ENCODE data around the gene CACNA2D4.

Gene CACNA2D4

DNA sequence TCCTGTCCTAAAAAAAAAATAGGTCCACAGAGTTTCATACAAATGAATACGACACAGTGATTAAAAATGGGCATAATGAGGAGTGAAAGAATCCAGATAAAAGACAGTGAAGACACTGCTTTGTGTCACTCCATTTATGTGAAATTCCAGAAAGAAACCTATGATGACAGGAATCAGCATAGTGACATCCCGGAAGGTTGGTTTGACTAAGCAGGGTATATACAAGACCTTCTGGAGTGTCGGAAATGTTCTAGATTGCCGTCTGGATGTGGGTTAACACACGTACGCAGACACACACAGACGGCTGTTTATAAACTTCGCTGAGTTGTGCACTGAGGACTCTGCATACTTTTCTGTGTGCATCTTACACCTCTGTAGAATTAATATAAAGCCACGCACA lies 13.2 kb upstream of the CACNA2D4 start:
- peaks cover 39% of the 10 kb centered on the region for H3K4me1 ChIP-seq (ENCODE audit: control insufficient read depth, insufficient read depth, low read length)
- no peak overlapping the region for H3K4me2 ChIP-seq (ENCODE audit: low read length)
- H3K9ac ChIP-seq (ENCODE audit: low read depth, low read length), result no peak overlapping the region
- H3K36me3 ChIP-seq (ENCODE audit: insufficient read depth, low read length), result no peaks in the 10 kb centered on the region
- H3K27me3 ChIP-seq (ENCODE audit: control insufficient read depth, insufficient read depth, low read length), result peaks cover 28% of the 10 kb centered on the region
- no peak overlapping the region for H3K4me3 ChIP-seq (ENCODE audit: low read length)
- no peaks in the 10 kb centered on the region for H3K9me3 ChIP-seq (replicated peaks; ENCODE audit: low read length)

DNA sequence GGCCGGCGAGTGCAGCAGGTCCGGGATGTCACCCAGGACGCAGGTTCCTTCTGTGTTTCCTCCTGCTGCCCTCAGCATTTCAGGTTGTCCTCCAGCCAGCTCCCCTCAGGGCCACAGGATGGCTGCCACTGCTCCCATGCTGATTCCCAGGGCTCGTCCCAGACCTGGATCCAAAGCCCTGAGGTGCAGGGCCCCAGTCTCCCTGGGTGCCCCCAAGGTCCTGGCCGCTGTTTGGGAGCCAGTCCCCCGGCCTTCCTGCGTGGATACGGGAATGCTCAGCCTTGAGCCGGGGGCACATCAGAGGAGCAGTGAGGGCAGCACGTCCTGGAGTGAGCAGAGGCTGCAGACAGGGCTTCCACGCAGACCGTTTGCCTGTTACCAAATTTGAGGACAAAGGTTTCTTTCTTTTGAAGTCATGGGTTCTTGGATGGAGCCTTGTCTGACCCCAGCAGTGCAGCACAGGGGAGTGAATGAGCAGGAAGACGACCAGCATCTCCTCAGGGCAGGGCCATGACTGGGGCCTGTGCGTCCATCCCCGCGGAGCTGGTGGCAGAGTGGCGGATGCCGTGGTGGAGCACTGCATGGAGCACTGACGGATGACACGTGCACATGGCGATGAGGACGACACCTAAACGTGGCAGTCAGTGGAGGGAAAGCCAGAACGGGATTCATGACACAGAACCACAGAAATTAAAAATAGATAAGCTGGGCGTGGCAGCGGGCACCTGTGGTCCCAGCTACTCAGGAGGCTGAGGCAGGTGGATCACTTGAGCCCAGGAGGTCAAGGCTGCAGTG lies 12.5 kb upstream of the CACNA2D4 start:
- peaks cover 35% of the 10 kb centered on the region for H3K27me3 ChIP-seq (ENCODE audit: control insufficient read depth, insufficient read depth, low read length)
- H3K9me3 ChIP-seq (replicated peaks; ENCODE audit: low read length), result no peaks in the 10 kb centered on the region
- peaks cover 34% of the 10 kb centered on the region for H3K4me1 ChIP-seq (ENCODE audit: control insufficient read depth, insufficient read depth, low read length)
- no peak overlapping the region for H3K4me3 ChIP-seq (ENCODE audit: low read length)
- no peak overlapping the region for H3K4me2 ChIP-seq (ENCODE audit: low read length)
- no peaks in the 10 kb centered on the region for H3K36me3 ChIP-seq (ENCODE audit: insufficient read depth, low read length)
- no peak overlapping the region for H3K9ac ChIP-seq (ENCODE audit: low read depth, low read length)

DNA sequence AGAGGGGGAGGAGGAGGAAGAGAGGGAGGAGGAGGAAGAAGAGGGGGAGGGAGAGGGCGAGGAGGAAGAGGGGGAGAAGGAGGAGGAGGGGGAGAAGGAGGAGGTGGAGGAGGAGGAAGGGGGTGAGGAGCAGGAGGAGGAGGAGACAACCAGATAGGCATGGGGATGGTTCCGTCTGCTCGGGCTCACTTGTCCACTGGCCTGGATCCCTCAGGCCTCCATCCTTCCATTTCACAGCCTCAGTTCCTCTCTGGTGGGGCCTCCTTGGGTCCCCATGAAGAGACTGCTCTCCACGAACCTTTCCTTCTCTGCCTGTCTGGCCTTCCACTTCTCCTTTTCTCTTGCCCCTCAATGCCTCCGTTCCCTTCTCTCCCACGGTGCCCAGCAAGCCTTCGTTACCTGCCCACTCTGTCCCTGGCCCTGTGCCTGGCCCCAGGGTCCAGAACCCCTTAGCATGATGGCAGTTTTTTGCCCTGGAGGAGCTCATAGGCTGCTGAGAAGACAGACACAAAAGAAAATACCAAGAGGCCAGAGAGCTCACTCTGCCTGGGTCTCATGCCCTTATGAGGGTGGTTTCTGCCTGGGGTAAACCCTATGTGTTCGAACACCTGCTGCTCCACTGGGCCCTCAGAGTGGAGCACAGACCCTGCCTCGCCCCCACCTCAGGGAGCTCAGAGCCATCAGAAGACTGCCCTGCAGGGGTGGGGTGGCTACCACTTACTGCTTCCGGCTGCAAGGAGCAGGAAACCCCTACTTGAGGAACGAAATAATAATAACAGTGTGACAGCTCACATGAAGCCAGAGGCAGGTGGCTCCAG lies 11.7 kb upstream of the CACNA2D4 start:
- Histone ChIP-seq H3K9ac (ENCODE audit: low read depth, low read length) (no peak overlapping the region), H3K36me3 (ENCODE audit: insufficient read depth, low read length) (no peaks in the 10 kb centered on the region), H3K4me2 (ENCODE audit: low read length) (no peak overlapping the region), H3K9me3 (replicated peaks; ENCODE audit: low read length) (no peaks in the 10 kb centered on the region), H3K4me1 (ENCODE audit: control insufficient read depth, insufficient read depth, low read length) (peaks cover 29% of the 10 kb centered on the region), H3K4me3 (ENCODE audit: low read length) (no peak overlapping the region), H3K27me3 (ENCODE audit: control insufficient read depth, insufficient read depth, low read length) (peaks cover 42% of the 10 kb centered on the region)

DNA sequence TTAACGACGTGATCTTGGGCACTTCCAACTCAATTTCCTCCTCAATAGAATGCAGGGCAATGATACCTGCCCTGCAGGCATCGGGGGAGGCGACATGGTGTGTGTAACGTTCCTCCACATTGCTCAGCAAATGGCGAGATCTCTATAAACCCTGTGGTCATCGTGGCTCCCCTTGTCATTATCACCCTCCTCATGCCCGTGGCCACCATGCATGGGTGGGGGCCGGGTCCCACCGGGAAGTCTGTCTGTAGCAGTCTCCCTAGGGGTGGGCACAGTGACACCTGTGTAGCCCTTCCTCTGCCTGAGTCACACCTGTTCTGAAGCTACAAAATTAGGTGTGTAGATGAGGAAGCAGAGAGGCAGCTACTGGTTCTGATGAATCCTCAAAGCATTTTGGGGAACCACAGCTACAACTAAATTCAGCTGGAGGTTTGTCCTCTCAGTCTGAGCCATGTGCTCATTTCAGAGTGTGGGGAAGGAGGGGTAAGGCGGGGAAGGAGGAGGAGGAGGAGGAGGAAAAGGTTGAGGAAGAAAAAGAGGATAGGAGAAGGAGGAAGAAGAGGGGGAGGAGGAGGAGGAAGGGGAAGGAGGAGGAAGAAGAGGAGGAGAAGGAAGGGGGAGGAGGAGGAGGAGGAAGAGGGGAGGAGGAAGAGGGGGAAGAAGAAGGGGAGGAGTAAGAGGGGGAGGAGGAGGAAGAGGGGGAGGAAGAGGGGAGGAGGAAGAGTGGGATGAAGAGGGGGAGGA lies 11.0 kb upstream of the CACNA2D4 start:
- H3K36me3 ChIP-seq (ENCODE audit: insufficient read depth, low read length), result no peaks in the 10 kb centered on the region
- H3K4me1 ChIP-seq (ENCODE audit: control insufficient read depth, insufficient read depth, low read length), result peaks cover 29% of the 10 kb centered on the region
- H3K9ac ChIP-seq (ENCODE audit: low read depth, low read length), result no peak overlapping the region
- H3K4me3 ChIP-seq (ENCODE audit: low read length), result no peak overlapping the region
- peaks cover 49% of the 10 kb centered on the region for H3K27me3 ChIP-seq (ENCODE audit: control insufficient read depth, insufficient read depth, low read length)
- no peaks in the 10 kb centered on the region for H3K9me3 ChIP-seq (replicated peaks; ENCODE audit: low read length)
- no peak overlapping the region for H3K4me2 ChIP-seq (ENCODE audit: low read length)

DNA sequence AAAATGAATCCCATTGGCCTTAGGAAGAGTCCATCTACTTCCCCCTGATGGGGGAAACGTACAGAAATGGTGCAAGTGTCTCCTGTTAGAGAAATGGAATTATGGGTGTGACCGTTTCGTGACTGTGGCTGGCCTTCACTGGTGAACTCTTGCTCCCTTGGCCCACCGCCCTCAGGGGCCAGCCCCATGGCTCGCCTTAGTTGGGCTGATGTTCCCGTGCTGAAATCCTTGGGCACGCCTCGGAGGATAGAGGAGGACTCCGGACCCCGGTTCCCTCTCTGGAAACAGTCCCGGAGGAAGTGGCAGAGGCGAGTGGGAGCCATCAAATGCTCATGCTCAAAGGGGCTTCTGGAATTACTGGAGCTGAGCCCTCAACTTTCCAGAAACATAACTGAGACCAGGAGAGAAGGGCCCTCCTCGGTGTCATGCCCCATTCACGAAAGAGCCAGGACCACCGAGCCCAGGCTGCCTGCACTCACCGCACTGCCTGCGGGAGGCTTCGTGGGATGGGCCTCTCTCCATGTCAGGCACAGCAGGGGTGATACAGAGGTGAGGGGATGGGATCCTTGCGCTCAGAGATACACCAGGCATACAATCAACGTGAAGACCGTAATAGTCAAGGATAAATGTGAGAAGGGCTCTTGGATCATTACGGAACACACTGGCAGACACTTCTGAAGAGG lies 10.1 kb upstream of the CACNA2D4 start:
- peaks cover 54% of the 10 kb centered on the region for H3K27me3 ChIP-seq (ENCODE audit: control insufficient read depth, insufficient read depth, low read length)
- H3K9ac ChIP-seq (ENCODE audit: low read depth, low read length), result no peak overlapping the region
- no peaks in the 10 kb centered on the region for H3K9me3 ChIP-seq (replicated peaks; ENCODE audit: low read length)
- H3K4me3 ChIP-seq (ENCODE audit: low read length), result no peak overlapping the region
- peaks cover 23% of the 10 kb centered on the region for H3K4me1 ChIP-seq (ENCODE audit: control insufficient read depth, insufficient read depth, low read length)
- no peaks in the 10 kb centered on the region for H3K36me3 ChIP-seq (ENCODE audit: insufficient read depth, low read length)
- no peak overlapping the region for H3K4me2 ChIP-seq (ENCODE audit: low read length)

DNA sequence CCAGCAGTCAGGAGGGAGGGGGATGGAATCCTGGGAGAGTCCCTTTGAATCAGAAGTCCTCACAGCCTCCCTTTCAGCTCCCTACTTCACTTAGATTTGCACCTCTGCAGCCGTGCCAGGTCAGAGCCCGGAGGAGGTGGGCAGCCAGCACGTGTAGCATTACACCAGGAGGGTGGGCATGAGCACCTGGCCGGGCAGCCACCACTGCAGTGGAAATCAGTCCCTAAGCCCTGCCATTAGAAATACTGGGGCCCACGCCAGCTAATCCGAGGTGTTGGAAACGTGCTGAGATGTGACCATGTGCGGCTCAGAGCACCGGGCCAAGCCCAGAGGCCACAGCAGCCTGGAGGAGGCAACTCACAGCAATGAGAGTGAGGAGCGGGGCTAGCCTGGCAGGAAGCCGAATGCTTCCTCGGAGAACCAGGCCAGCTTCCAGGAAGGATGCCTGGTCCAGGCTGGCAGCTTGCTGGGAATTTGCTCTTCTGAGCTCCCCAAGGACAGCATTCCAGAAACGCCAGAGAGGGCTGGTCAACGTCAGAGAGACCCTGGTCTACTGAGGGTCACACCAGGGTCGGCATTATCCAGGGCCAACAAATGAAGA lies 9.4 kb upstream of the CACNA2D4 start:
- Histone ChIP-seq H3K4me3 (ENCODE audit: low read length) (no peak overlapping the region), H3K36me3 (ENCODE audit: insufficient read depth, low read length) (no peaks in the 10 kb centered on the region), H3K27me3 (ENCODE audit: control insufficient read depth, insufficient read depth, low read length) (peaks cover 59% of the 10 kb centered on the region), H3K9me3 (replicated peaks; ENCODE audit: low read length) (no peaks in the 10 kb centered on the region), H3K4me1 (ENCODE audit: control insufficient read depth, insufficient read depth, low read length) (peaks cover 16% of the 10 kb centered on the region), H3K4me2 (ENCODE audit: low read length) (no peak overlapping the region), H3K9ac (ENCODE audit: low read depth, low read length) (no peak overlapping the region)

DNA sequence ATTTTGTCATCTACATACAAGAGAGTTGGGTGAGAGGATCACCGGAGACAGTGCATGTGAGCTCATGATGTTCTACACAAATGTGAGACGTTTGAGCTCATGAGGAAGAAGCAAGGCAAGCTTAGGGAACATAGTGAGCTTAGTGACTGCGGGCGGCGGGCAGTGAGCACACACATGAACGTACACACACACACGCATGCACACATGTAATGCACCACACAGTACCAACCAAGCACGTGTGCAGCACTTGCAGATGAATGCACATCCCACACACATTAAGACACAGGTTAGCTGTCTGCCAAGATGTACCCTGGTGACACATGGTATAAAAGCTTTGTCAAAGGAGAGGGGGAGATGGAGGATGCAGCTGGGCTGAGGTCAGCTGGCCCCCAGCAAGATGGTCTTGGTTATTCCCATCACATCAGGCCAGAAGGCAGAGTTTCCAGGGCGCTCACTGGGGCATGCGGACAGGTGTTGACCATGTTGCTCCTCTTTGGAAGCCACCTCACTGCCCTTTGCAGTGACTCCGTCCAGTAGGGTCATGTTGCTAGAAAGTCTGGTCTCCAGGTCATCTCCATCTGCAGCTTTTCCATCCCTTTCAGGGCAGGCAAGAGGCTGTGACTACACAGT lies 8.7 kb upstream of the CACNA2D4 start:
- Histone ChIP-seq H3K27me3 (ENCODE audit: control insufficient read depth, insufficient read depth, low read length) (peaks cover 64% of the 10 kb centered on the region), H3K9me3 (replicated peaks; ENCODE audit: low read length) (no peaks in the 10 kb centered on the region), H3K36me3 (ENCODE audit: insufficient read depth, low read length) (no peaks in the 10 kb centered on the region), H3K4me1 (ENCODE audit: control insufficient read depth, insufficient read depth, low read length) (peaks cover 9% of the 10 kb centered on the region), H3K4me3 (ENCODE audit: low read length) (no peak overlapping the region), H3K4me2 (ENCODE audit: low read length) (no peak overlapping the region), H3K9ac (ENCODE audit: low read depth, low read length) (no peak overlapping the region)

DNA sequence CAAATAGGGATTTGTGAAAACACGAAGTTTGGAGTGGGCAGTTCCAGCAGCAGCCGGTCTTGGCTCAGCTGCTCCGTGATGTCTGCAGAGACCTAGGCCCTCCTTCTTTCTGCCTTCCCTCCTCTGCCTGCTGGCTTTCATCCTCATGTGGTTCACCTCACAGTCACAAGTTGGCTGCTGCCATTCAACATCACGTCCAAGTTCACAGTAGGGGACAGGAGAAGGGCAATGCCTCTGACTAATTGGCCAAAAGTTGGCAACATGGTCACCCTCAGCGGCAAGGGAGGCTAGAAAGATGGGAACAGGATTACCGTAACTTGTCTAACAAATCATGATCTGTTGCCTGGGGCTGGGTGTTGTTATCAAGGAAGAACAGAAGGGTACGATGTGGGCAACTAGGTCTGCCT lies 7.8 kb upstream of the CACNA2D4 start:
- Histone ChIP-seq H3K4me3 (ENCODE audit: low read length) (no peak overlapping the region), H3K27me3 (ENCODE audit: control insufficient read depth, insufficient read depth, low read length) (peaks cover 58% of the 10 kb centered on the region), H3K9me3 (replicated peaks; ENCODE audit: low read length) (no peaks in the 10 kb centered on the region), H3K4me2 (ENCODE audit: low read length) (no peak overlapping the region), H3K9ac (ENCODE audit: low read depth, low read length) (no peak overlapping the region), H3K36me3 (ENCODE audit: insufficient read depth, low read length) (no peaks in the 10 kb centered on the region), H3K4me1 (ENCODE audit: control insufficient read depth, insufficient read depth, low read length) (peaks cover 5% of the 10 kb centered on the region)

DNA sequence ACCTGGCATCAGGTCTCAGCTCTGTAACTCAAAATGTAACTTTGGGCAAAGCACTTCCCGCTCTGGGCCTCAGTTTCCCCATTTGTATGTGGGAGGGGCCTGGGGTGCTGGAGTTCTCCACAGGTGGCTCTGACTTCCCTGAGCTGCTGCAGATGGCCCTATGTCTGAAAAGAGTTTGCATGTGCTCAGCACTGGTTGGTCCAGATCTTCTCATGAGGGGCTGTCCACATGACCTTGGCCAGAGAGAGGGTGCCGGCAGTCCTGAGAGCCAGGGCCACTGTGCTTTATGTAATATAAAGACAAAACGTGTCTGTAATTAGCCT lies 7.2 kb upstream of the CACNA2D4 start:
- Histone ChIP-seq H3K27me3 (ENCODE audit: control insufficient read depth, insufficient read depth, low read length) (peaks cover 58% of the 10 kb centered on the region), H3K9ac (ENCODE audit: low read depth, low read length) (no peak overlapping the region), H3K4me2 (ENCODE audit: low read length) (no peak overlapping the region), H3K4me1 (ENCODE audit: control insufficient read depth, insufficient read depth, low read length) (peaks cover 5% of the 10 kb centered on the region), H3K4me3 (ENCODE audit: low read length) (no peak overlapping the region), H3K9me3 (replicated peaks; ENCODE audit: low read length) (no peaks in the 10 kb centered on the region), H3K36me3 (ENCODE audit: insufficient read depth, low read length) (no peaks in the 10 kb centered on the region)

DNA sequence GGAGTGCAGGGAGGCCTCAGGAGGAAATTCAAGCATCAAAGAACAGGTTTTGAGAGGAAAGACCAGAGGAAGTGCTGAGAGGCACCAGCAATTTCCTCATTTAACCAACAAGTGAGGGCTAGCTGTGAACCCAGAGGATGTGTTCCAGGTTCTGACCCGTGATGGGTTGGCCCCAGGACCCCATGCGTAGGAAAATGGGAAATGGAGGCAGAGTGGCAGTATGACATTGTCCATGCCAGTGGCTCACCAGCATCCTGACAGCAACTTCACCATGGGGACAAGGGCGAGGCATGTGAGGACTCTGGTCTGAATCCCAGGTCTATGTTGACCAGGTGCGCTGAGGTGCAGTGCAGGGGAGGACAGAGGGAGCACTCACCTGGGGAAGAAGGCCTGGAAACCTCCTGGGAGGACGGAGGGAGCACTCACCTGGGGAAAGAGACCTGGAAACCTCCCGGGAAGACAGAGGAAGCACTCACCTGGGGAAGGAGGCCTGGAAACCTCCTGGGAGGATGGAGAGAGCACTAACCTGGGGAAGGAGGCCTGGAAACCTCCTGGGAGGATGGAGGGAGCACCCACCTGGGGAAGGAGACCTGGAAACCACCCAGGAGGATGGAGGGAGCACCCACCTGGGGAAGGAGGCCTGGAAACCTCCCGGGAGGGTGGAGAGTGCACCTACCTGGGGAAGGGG lies 6.7 kb upstream of the CACNA2D4 start:
- H3K9ac ChIP-seq (ENCODE audit: low read depth, low read length), result no peak overlapping the region
- H3K4me1 ChIP-seq (ENCODE audit: control insufficient read depth, insufficient read depth, low read length), result peaks cover 5% of the 10 kb centered on the region
- H3K36me3 ChIP-seq (ENCODE audit: insufficient read depth, low read length), result no peaks in the 10 kb centered on the region
- no peaks in the 10 kb centered on the region for H3K9me3 ChIP-seq (replicated peaks; ENCODE audit: low read length)
- H3K4me3 ChIP-seq (ENCODE audit: low read length), result no peak overlapping the region
- H3K27me3 ChIP-seq (ENCODE audit: control insufficient read depth, insufficient read depth, low read length), result peaks cover 61% of the 10 kb centered on the region
- no peak overlapping the region for H3K4me2 ChIP-seq (ENCODE audit: low read length)

All from skeletal muscle satellite cell (primary cell).